Measurements from ENCODE around the gene COL9A2. TPM values are rescaled to one million over a fixed set of nuclear protein-coding genes. Genes with fewer than 3 reads are reported as not detected.
A peak's percentile ranks its signal among the peaks of the same experiment; 100 is the strongest.

The COL9A2 gene
- total RNA-seq, 2 experiments from 2014 or later, result 2.4 to 3.0 TPM

- Mint-ChIP-seq H3K4me1 (ENCODE audit: low read depth) (peaks cover 18% of the 10 kb centered on the region), H3K4me3 (no peak overlapping the region), H3K27ac (no peak overlapping the region), H3K36me3 (ENCODE audit: low read depth) (no peaks in the 10 kb centered on the region), H3K27me3 (peaks cover 5% of the 10 kb centered on the region), H3K9me3 (no peaks in the 10 kb centered on the region)
- ATAC-seq (ENCODE audit: poor library complexity), result no peak
- no peak for TF ChIP-seq CTCF (IDR thresholded peaks at IDR 0.05)
- intact Hi-C loops (cut with DNase I, micrococcal nuclease), result no loop called here
- ChIA-PET CTCF (no interaction called here), POLR2A (no interaction called here)
- no peak overlapping the region for H3K4me3 ChIP-seq (ENCODE audit: low read length)
- no peaks in the 10 kb centered on the region for H3K27me3 ChIP-seq (ENCODE audit: control insufficient read depth in 1 of 2, insufficient read depth in 2 of 2, low read length in 2 of 2)
- H3K4me1 ChIP-seq (ENCODE audit: insufficient read depth, low read length), result peaks cover 37% of the 10 kb centered on the region
- no peaks in the 10 kb centered on the region for H3K36me3 ChIP-seq (ENCODE audit: insufficient read depth, low read length)
- peak in 1 of 14 experiments; percentile 28 for DNase-seq
- H3K27ac ChIP-seq (ENCODE audit: low read depth in 1 of 2, low read length in 2 of 2), result no peak overlapping the region
- no peaks in the 10 kb centered on the region for H3K9me3 ChIP-seq (ENCODE audit: control insufficient read depth in 1 of 2, insufficient read depth in 1 of 2, low read length in 2 of 2)
Observed at GRCh38 chr1:40310983-40311642, 6.0 kb downstream of the COL9A2 start.

GRCh38 chr1:40310129-40310461 lies 7.0 kb downstream of the COL9A2 start:
- Histone ChIP-seq H3K36me3 (ENCODE audit: insufficient read depth, low read length) (no peaks in the 10 kb centered on the region), H3K27ac (ENCODE audit: low read depth in 1 of 2, low read length in 2 of 2) (no peak overlapping the region), H3K9me3 (ENCODE audit: control insufficient read depth in 1 of 2, insufficient read depth in 1 of 2, low read length in 2 of 2) (no peaks in the 10 kb centered on the region), H3K4me3 (ENCODE audit: low read length) (no peak overlapping the region), H3K27me3 (ENCODE audit: control insufficient read depth in 1 of 2, insufficient read depth in 2 of 2, low read length in 2 of 2) (no peaks in the 10 kb centered on the region), H3K4me1 (ENCODE audit: insufficient read depth, low read length) (peaks cover 26% of the 10 kb centered on the region)
- intact Hi-C loops (cut with DNase I, micrococcal nuclease), result no loop called here
- Mint-ChIP-seq H3K27ac (no peak overlapping the region), H3K27me3 (no peaks in the 10 kb centered on the region), H3K9me3 (no peaks in the 10 kb centered on the region), H3K4me1 (ENCODE audit: low read depth) (peaks cover 8% of the 10 kb centered on the region), H3K4me3 (no peak overlapping the region), H3K36me3 (ENCODE audit: low read depth) (no peaks in the 10 kb centered on the region)
- ATAC-seq (ENCODE audit: poor library complexity) (no peak), DNase-seq (no peak)
- ChIA-PET CTCF (no interaction called here), POLR2A (no interaction called here)
- TF ChIP-seq CTCF (IDR thresholded peaks at IDR 0.05), result no peak

- ChIA-PET POLR2A (no interaction called here), CTCF (no interaction called here)
- no peaks in the 10 kb centered on the region for H3K9me3 ChIP-seq (ENCODE audit: control insufficient read depth in 1 of 2, insufficient read depth in 1 of 2, low read length in 2 of 2)
- ATAC-seq (ENCODE audit: poor library complexity), result no peak
- H3K27ac Mint-ChIP-seq, result no peak overlapping the region
- no peaks in the 10 kb centered on the region for H3K27me3 ChIP-seq (ENCODE audit: control insufficient read depth in 1 of 2, insufficient read depth in 2 of 2, low read length in 2 of 2)
- H3K4me3 Mint-ChIP-seq, result no peak overlapping the region
- H3K27ac ChIP-seq (ENCODE audit: low read depth in 1 of 2, low read length in 2 of 2), result no peak overlapping the region
- peaks cover 21% of the 10 kb centered on the region for H3K4me1 ChIP-seq (ENCODE audit: insufficient read depth, low read length)
- H3K4me1 Mint-ChIP-seq (ENCODE audit: low read depth), result peaks cover 3% of the 10 kb centered on the region
- no peak overlapping the region for H3K4me3 ChIP-seq (ENCODE audit: low read length)
- TF ChIP-seq CTCF (IDR thresholded peaks at IDR 0.05), result no peak
- no peaks in the 10 kb centered on the region for H3K36me3 ChIP-seq (ENCODE audit: insufficient read depth, low read length)
- no peak for DNase-seq
- intact Hi-C loops (cut with DNase I, micrococcal nuclease), result no loop called here
- no peaks in the 10 kb centered on the region for H3K36me3 Mint-ChIP-seq (ENCODE audit: low read depth)
- H3K27me3 Mint-ChIP-seq, result no peaks in the 10 kb centered on the region
- no peaks in the 10 kb centered on the region for H3K9me3 Mint-ChIP-seq
Observed at GRCh38 chr1:40309374-40310128, 7.5 kb downstream of the COL9A2 start.

Measured in CD4-positive, alpha-beta T cell (primary cell).